ENCODE results near the gene CDK19. TPM values are rescaled to one million over a fixed set of nuclear protein-coding genes. Genes with fewer than 3 reads are reported as not detected.
"Not testable (repeated sequence)": the region's sequence is repeated elsewhere in the genome, so short reads cannot be mapped to it uniquely, and the experiment has no call there.

The CDK19 gene
- total RNA-seq, 2 experiments from 2014 or later = 21.6 to 26.2 TPM

DNA sequence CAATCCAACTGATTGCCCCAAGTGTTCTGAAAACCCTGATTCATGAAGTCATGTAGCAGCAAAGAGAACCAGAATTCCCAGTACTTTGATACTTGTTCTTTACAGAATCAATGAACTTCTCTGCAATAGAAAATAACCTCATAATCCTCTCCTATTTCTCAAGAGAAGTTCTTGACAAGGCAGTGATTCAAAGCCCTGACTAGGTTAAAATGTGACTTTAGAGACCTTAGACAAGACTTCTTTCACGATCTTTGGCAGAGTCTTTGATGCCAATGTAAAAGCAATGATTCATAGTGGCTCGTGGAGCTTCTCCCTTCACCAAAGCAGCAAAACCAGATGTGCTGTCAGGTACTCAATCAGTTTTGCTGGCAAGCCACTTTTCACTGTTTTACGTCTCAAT lies 95.2 kb downstream of the CDK19 start:
- no peaks in the 10 kb centered on the region for H3K4me1 Mint-ChIP-seq (ENCODE audit: low read depth)
- H3K27ac Mint-ChIP-seq = no peak overlapping the region
- DNase-seq (no peak), ATAC-seq (no peak)
- H3K36me3 Mint-ChIP-seq (ENCODE audit: low read depth) = peaks cover 4% of the 10 kb centered on the region
- no peaks in the 10 kb centered on the region for H3K27me3 Mint-ChIP-seq (ENCODE audit: low read depth)
- POLR2A ChIA-PET = no interaction called here
- H3K4me3 Mint-ChIP-seq = no peak overlapping the region
- H3K9me3 Mint-ChIP-seq (ENCODE audit: insufficient read depth) = no peaks in the 10 kb centered on the region
- CTCF ChIA-PET = no interaction called here

DNA sequence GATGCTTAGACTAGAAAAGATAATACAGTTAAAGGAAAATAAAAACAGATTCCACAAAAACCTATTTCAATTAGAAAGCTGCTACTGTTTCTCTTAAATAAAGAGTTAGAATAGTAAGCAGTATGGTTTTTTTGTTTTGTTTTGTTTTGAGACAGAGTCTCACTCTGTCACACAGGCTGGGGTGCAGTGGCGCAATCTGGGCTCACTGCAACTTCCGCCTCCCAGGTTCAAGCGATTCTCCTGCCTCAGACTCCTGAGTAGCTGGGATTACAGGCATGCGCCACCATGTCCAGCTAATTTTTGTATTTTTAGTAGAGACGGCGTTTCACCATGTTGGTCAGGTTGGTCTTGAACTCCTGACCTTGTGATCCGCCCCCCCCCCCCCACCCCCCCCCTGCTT lies 95.7 kb downstream of the CDK19 start:
- H3K4me1 Mint-ChIP-seq (ENCODE audit: low read depth); DNase-seq; POLR2A ChIA-PET; H3K36me3 Mint-ChIP-seq (ENCODE audit: low read depth); H3K9me3 Mint-ChIP-seq (ENCODE audit: insufficient read depth); ATAC-seq; H3K4me3 Mint-ChIP-seq; H3K27me3 Mint-ChIP-seq (ENCODE audit: low read depth); H3K27ac Mint-ChIP-seq: not testable (repeated sequence)
- CTCF ChIA-PET = interaction anchor here (1.8 kb wide), 1 partner anchor 158 kb away, joined by 8 read pairs; no protein-coding TSS in a partner anchor

DNA sequence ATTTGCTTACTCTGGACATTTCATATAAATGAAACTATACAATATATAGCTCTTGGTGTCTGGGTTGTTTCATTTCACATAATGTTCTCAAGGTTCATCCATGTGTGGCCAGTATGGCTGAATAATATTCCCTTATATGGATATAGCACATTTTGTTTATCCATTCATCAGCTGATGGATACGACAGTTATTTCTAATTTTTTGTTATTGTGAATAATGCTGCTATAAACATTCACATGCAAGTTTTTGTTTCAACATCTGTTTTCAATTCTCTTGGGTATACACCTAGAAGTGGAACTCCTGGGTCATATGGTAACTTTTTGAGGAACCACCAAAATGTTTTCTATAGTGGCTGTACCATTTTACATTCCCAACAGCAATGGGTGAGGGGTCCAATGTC lies 101.1 kb downstream of the CDK19 start:
- H3K4me3 Mint-ChIP-seq = no peak overlapping the region
- H3K27me3 Mint-ChIP-seq (ENCODE audit: low read depth) = no peaks in the 10 kb centered on the region
- DNase-seq = no peak
- POLR2A ChIA-PET = interaction anchor here (0.6 kb wide), 1 partner anchor 160 kb away, joined by 3 read pairs; the partner anchor contains the start of gene AMD1
- no peak overlapping the region for H3K27ac Mint-ChIP-seq
- no peaks in the 10 kb centered on the region for H3K9me3 Mint-ChIP-seq (ENCODE audit: insufficient read depth)
- peaks cover 4% of the 10 kb centered on the region for H3K36me3 Mint-ChIP-seq (ENCODE audit: low read depth)
- no peaks in the 10 kb centered on the region for H3K4me1 Mint-ChIP-seq (ENCODE audit: low read depth)
- CTCF ChIA-PET = no interaction called here
- no peak for ATAC-seq

DNA sequence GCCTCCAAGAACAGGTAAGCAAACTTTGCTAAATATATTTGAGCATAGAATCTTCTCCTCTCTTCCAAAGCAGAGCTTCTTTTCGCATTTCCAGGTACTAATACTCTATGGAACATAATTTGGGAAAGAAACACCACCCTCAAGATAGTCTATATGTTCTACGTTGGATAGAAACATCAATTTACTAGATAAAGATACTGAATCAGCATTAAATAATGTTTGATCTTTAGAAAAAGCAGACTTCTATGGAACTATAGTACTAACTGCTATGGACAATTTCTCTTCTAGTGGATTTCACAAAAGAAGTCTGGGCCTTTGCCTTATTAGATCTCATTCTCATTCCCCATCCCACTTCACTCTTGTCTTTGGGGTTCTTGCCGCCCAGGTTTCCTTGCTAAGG lies 103.0 kb downstream of the CDK19 start:
- Mint-ChIP-seq H3K27me3 (ENCODE audit: low read depth) (no peaks in the 10 kb centered on the region), H3K36me3 (ENCODE audit: low read depth) (peaks cover 4% of the 10 kb centered on the region), H3K27ac (no peak overlapping the region), H3K9me3 (ENCODE audit: insufficient read depth) (no peaks in the 10 kb centered on the region), H3K4me3 (no peak overlapping the region), H3K4me1 (ENCODE audit: low read depth) (no peaks in the 10 kb centered on the region)
- CTCF ChIA-PET = no interaction called here
- POLR2A ChIA-PET = no interaction called here
- no peak for DNase-seq
- ATAC-seq = no peak

DNA sequence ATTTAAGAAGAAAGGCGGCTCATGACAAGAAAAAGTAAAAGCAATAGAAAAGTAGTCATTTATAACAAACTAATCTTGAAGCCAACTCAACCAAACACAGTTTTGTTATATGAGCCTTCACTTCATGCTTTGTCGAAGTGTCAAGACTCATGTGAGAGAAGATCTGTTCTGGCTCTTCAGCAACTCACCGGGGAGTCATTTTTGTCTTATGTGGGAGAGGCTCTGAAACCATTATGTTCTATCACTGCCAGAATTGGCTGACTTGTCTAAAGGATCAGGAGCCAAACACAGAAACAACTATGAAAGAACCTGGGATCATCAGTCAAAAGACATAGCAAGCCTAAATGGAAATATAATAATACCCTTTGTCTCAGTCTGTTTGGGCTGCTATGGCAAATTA lies 105.2 kb downstream of the CDK19 start:
- POLR2A ChIA-PET = no interaction called here
- Mint-ChIP-seq H3K4me3 (no peak overlapping the region), H3K9me3 (ENCODE audit: insufficient read depth) (no peaks in the 10 kb centered on the region), H3K27me3 (ENCODE audit: low read depth) (no peaks in the 10 kb centered on the region), H3K27ac (no peak overlapping the region), H3K36me3 (ENCODE audit: low read depth) (peaks cover 7% of the 10 kb centered on the region), H3K4me1 (ENCODE audit: low read depth) (no peaks in the 10 kb centered on the region)
- CTCF ChIA-PET = interaction anchor here (1.2 kb wide), 1 partner anchor 37 kb away, joined by 3 read pairs; no protein-coding TSS in a partner anchor
- no peak for ATAC-seq
- no peak for DNase-seq

DNA sequence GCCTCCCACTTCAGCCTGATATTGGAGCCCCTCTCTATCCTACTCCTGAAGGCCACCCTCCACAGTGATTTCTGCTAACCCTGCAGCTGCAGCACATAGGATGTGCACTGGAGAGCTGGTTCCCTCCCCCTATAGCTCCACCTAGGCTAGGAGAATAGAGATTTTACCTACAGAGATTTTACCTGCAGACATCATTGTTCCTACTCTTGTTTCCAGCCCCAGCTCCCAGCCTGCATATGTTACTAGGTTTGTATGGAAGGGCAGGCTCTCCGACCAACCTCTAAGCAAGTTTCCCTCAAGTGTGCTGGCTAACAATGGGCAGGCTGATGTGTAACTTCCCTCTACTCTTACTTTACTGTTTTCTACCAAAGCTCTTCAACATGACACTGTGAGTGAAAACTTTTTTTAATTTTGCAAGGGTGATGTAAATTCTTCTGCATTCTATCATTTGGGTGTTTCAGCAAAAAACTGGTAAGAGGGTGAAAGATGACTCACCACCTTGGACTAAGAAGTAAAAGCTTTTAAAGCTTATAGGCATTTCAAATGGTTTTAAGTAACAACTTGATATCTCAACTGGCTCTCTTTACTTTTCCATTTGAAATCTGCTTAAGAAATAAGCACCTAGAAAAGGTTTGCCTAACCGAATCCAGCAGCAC lies 106.8 kb downstream of the CDK19 start:
- Mint-ChIP-seq H3K36me3 (ENCODE audit: low read depth) (peaks cover 7% of the 10 kb centered on the region), H3K27me3 (ENCODE audit: low read depth) (no peaks in the 10 kb centered on the region), H3K27ac (no peak overlapping the region), H3K4me3 (no peak overlapping the region), H3K4me1 (ENCODE audit: low read depth) (no peaks in the 10 kb centered on the region), H3K9me3 (ENCODE audit: insufficient read depth) (no peaks in the 10 kb centered on the region)
- ATAC-seq = no peak
- ChIA-PET POLR2A (no interaction called here), CTCF (interaction anchor here (0.8 to 1.3 kb wide), 2 partner anchors 26 to 170 kb away, joined by 3 read pairs; no protein-coding TSS in a partner anchor)
- DNase-seq = no peak

DNA sequence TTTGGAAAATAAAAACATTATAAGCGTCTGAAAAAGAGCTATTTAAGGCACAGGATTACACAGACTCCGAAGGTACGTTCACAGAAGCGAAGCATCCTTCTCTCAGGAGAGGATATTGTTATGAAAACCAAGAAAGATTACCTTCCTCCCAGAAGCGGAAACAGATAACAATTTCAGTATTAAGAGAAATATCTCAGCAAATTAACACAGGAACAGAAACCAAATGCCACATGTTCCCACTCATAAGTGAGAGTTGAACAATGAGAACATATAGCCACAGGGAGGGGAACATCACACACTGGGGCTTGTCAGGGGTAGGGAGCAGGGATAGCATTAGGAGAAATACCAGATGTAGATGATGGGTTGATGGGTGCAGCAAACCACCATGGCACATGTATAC lies 109.7 kb downstream of the CDK19 start:
- Mint-ChIP-seq H3K27ac (no peak overlapping the region), H3K27me3 (ENCODE audit: low read depth) (no peaks in the 10 kb centered on the region), H3K4me3 (no peak overlapping the region), H3K36me3 (ENCODE audit: low read depth) (peaks cover 5% of the 10 kb centered on the region), H3K9me3 (ENCODE audit: insufficient read depth) (no peaks in the 10 kb centered on the region), H3K4me1 (ENCODE audit: low read depth) (no peaks in the 10 kb centered on the region)
- no peak for DNase-seq
- POLR2A ChIA-PET = no interaction called here
- ATAC-seq = no peak
- CTCF ChIA-PET = interaction anchor here (1.1 kb wide), 1 partner anchor 23 kb away, joined by 3 read pairs; no protein-coding TSS in a partner anchor

DNA sequence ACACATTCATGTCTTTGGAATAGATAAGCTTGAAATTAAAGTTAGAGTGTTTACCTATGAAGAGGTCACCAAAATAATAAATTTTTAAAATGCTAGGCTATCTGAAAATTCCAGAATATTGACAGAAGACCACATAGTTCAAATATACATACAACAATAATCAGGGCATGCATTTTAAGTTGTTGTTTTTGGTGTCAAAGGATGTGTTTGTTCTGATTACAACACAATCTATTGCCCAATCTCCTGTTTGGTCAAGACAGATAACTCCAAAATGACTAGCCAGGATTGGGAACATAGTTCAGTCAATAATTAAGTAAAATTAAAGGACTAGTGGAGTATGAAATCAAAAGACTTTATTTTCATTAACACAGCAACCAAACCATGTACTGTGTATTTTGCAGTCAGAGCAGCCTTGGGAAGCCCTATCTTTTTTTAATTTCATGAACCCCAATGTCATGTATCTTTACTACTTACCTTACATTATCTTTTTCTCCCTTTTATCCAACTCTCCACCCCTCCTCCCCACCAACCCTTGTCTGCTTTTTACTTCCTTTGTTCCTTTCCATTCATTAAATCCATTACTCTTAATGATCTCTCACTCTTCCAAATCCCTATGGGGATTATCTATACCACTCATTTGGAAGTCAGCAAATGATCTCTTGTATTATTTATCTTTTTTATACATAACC lies 111.2 kb downstream of the CDK19 start:
- peaks cover 3% of the 10 kb centered on the region for H3K36me3 Mint-ChIP-seq (ENCODE audit: low read depth)
- POLR2A ChIA-PET = no interaction called here
- H3K4me3 Mint-ChIP-seq = no peak overlapping the region
- no peak for DNase-seq
- H3K4me1 Mint-ChIP-seq (ENCODE audit: low read depth) = no peaks in the 10 kb centered on the region
- no peak for ATAC-seq
- no peaks in the 10 kb centered on the region for H3K27me3 Mint-ChIP-seq (ENCODE audit: low read depth)
- H3K27ac Mint-ChIP-seq = no peak overlapping the region
- CTCF ChIA-PET = no interaction called here
- no peaks in the 10 kb centered on the region for H3K9me3 Mint-ChIP-seq (ENCODE audit: insufficient read depth)

DNA sequence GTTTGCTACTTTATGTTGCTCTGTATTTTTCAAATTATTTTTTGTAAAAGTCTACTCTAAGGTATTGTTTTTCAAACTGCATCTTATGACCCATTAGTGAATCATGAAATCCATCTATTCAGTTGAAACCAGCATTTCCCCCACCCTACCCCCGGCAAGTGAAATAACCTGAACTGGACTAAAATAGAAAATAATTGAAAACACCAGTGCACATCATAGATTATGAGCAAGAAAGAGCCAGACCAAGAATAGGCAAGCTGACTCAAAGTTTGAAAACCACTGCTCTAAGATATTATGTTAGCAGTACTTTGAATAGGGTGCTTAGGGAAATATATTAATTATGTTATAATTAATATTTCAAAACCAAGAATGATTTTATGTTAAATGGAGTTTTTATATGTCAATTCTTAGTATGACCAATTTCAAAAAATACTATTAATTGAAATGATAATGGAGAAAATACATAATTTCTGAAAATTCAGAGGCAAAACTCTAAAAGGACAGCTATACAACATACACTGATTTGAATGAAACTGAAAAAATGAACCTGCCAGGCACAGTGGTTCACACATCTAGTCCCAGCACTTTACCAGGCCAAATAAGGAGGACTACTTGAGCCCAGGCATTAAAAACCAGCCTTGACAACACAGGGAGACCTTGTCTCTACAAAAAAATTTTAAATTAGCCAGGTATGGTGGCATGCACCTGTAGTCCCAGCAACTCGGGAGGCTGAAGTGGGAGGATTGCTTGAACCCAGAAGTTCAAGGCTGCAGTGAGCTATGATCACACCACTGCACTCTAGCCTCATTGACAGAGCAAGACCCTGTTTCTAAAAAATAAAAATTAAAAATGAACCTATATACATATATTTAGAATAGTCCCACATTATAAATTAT lies 112.0 kb downstream of the CDK19 start:
- POLR2A ChIA-PET = no interaction called here
- Mint-ChIP-seq H3K4me3 (no peak overlapping the region), H3K36me3 (ENCODE audit: low read depth) (peaks cover 3% of the 10 kb centered on the region), H3K27ac (no peak overlapping the region), H3K9me3 (ENCODE audit: insufficient read depth) (no peaks in the 10 kb centered on the region), H3K4me1 (ENCODE audit: low read depth) (no peaks in the 10 kb centered on the region), H3K27me3 (ENCODE audit: low read depth) (no peaks in the 10 kb centered on the region)
- CTCF ChIA-PET = no interaction called here
- no peak for ATAC-seq
- no peak for DNase-seq

DNA sequence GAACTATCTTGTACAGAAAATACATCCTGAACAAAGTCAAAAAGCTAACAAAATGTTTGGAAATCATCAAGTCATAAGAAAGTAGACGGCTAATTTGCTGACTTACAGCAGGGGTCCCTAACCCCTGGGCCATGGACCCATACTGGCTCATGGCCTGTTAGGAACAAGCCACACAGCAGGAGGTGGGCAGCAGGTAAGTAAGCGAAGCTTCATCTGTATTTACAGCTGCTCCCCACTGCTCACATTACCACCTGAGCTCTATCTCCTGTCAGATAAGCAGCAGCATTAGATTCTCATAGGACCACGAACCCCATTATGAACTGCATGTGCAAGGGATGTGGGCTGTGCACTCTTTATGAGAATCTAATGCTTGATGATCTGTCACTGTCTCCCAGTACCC lies 115.5 kb downstream of the CDK19 start:
- H3K4me3 Mint-ChIP-seq = no peak overlapping the region

DNA sequence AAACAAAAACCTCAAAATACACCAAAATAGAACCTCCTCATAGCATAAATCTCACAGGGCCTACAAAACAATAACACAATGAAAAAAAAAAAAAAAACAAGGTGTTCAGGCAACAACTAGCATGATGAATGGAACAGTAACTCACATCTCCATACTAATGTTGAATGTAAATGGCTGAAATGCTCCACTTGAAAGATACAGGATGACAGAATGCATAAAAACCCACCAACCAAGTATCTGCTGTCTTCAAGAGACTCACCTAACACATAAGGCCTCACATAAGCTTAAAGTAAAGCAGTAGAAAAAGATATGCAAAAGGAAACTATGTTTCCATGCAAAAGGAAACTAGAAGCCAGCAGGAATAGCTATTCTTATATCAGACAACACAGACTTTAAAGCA lies 121.3 kb downstream of the CDK19 start:
- H3K36me3 Mint-ChIP-seq (ENCODE audit: low read depth) = peaks cover 6% of the 10 kb centered on the region
- no peaks in the 10 kb centered on the region for H3K27me3 Mint-ChIP-seq (ENCODE audit: low read depth)
- H3K9me3 Mint-ChIP-seq (ENCODE audit: insufficient read depth) = peaks cover 6% of the 10 kb centered on the region
- ChIA-PET POLR2A (no interaction called here), CTCF (no interaction called here)
- H3K4me3 Mint-ChIP-seq = no peak overlapping the region
- no peak for ATAC-seq
- DNase-seq = no peak
- H3K4me1 Mint-ChIP-seq (ENCODE audit: low read depth) = peaks cover 8% of the 10 kb centered on the region
- no peak overlapping the region for H3K27ac Mint-ChIP-seq

More for the DNA sequence above, 115.5 kb downstream of the CDK19 start:
- ChIA-PET POLR2A (interaction anchor here (0.6 to 1.5 kb wide), 2 partner anchors 175 to 202 kb away, joined by 3 to 5 read pairs; partner anchors contain the start of gene AMD1), CTCF (interaction anchor here (1.0 kb wide), 2 partner anchors 17 to 25 kb away, joined by 3 to 4 read pairs; no protein-coding TSS in a partner anchor)
- Mint-ChIP-seq H3K4me1 (ENCODE audit: low read depth) (no peaks in the 10 kb centered on the region), H3K27me3 (ENCODE audit: low read depth) (no peaks in the 10 kb centered on the region), H3K9me3 (ENCODE audit: insufficient read depth) (no peaks in the 10 kb centered on the region), H3K27ac (no peak overlapping the region), H3K36me3 (ENCODE audit: low read depth) (peaks cover 5% of the 10 kb centered on the region)
- DNase-seq = no peak
- no peak for ATAC-seq

DNA sequence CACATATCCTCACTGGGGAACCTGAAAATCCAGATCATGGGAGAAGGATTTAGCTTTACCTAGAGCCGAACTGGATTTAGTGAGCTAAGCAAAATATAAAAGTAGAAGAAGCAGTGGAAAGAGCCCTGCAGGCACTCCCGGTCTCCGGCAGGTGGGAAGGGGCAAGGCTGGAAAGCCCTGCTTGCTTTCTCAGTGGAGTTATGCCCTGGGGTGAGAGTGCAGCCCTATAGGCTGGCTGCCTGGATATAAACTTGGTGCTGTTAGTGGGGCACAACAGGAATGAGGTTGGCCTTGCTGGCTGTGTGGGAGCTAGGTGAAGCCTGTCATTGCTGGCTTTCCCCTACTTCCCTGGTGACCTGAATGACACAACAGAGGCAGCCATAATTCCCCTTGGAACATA lies 122.0 kb downstream of the CDK19 start:
- H3K4me3 Mint-ChIP-seq = no peak overlapping the region
- no peak overlapping the region for H3K27ac Mint-ChIP-seq
- DNase-seq = no peak
- H3K27me3 Mint-ChIP-seq (ENCODE audit: low read depth) = no peaks in the 10 kb centered on the region
- POLR2A ChIA-PET = no interaction called here
- peaks cover 15% of the 10 kb centered on the region for H3K4me1 Mint-ChIP-seq (ENCODE audit: low read depth)
- H3K36me3 Mint-ChIP-seq (ENCODE audit: low read depth) = peaks cover 6% of the 10 kb centered on the region
- CTCF ChIA-PET = no interaction called here
- H3K9me3 Mint-ChIP-seq (ENCODE audit: insufficient read depth) = peaks cover 6% of the 10 kb centered on the region
- no peak for ATAC-seq

All from activated CD8-positive, alpha-beta T cell treated with anti-CD3 and anti-CD28 coated beads, Interleukin-2, amount 10 ng/mL, durations not matched to agents 7 days and 5 days (primary cell).